HEK293 (cell line): ENCODE measurements around the gene PNKD.

ENCODE experiments used
- CTCF ChIA-PET: fragments of 350-600 bp; formaldehyde crosslinking; extraction: SDS; loops from one replicate; lab custom pipeline; 2021; ENCODE audit warnings: antibody characterized with exemption; lab: Yijun Ruan, JAX
- POLR2A ChIA-PET: fragments of 300-600 bp; formaldehyde crosslinking; extraction: SDS; loops from one replicate; lab custom pipeline; 2020; ENCODE audit warnings: antibody characterized with exemption, inconsistent platforms; lab: Yijun Ruan, JAX
- H3K27ac ChIP-seq: fragments of 200-500 bp; sonication (Bioruptor generic); 2 replicates; pipeline ENCODE4 v1.5.1; 2014; ENCODE audit warnings: low read depth, low read length, control low read depth, inconsistent platforms; ENCODE audit errors: extremely low read depth
- H3K36me3 ChIP-seq, 2 experiments: fragments of 200-500 bp in 1 of 2; sonication (Bioruptor generic) in 1 of 2; 1 replicate in 1 of 2; 2 replicates in 1 of 2; pipeline ENCODE4 v1.5.1; 2014 to 2017; ENCODE audit warnings: inconsistent platforms in 2 of 2, low read length in 2 of 2; ENCODE audit not compliant: control insufficient read depth in 2 of 2, insufficient read depth in 1 of 2
- H3K4me1 ChIP-seq: fragments of 200-500 bp; sonication (Bioruptor generic); 2 replicates; pipeline ENCODE4 v1.5.1; 2014; ENCODE audit warnings: mild to moderate bottlenecking, low read length, inconsistent platforms; ENCODE audit not compliant: control insufficient read depth, insufficient read depth
- H3K4me3 ChIP-seq: 2 replicates; pipeline ENCODE4 v1.5.1; 2011; ENCODE audit warnings: low read depth, mild to moderate bottlenecking, control low read depth, low read length, moderate library complexity
- H3K9me3 ChIP-seq: fragments of 200-500 bp; sonication (Bioruptor generic); 2 replicates; pipeline ENCODE4 v1.5.1; 2014; ENCODE audit warnings: low read depth, low read length, inconsistent platforms; ENCODE audit not compliant: control insufficient read depth, insufficient read depth
- AEBP2 ChIP-seq: fragments of 450-650 bp; formaldehyde crosslinking; IDR thresholded peaks from 2 replicates; pipeline ENCODE4 v1.5.1; 2016; ENCODE audit warnings: missing biosample characterization, missing genetic modification characterization, borderline replicate concordance
- GLIS1 ChIP-seq: fragments of 450-650 bp; formaldehyde crosslinking; IDR thresholded peaks from 2 replicates; pipeline ENCODE4 v1.5.1; 2016; ENCODE audit warnings: missing biosample characterization, missing genetic modification characterization
- HOXA7 ChIP-seq: sonication (generic); formaldehyde crosslinking; IDR thresholded peaks from 2 replicates; pipeline ENCODE4 v1.8.1; 2022; ENCODE audit warnings: missing genetic modification reagents, borderline replicate concordance
- HOXC10 ChIP-seq: sonication (generic); formaldehyde crosslinking; IDR thresholded peaks from 2 replicates; pipeline ENCODE4 v1.8.1; 2023; ENCODE audit warnings: mild to moderate bottlenecking, missing genetic modification reagents
- HOXD13 ChIP-seq: sonication (generic); formaldehyde crosslinking; IDR thresholded peaks from 2 replicates; pipeline ENCODE4 v1.8.0; 2022; ENCODE audit warnings: missing genetic modification reagents, borderline replicate concordance
- KLF7 ChIP-seq: fragments of 450-650 bp; formaldehyde crosslinking; IDR thresholded peaks from 2 replicates; pipeline ENCODE4 v1.5.1; 2016; ENCODE audit warnings: missing biosample characterization, missing genetic modification characterization, borderline replicate concordance
- SCRT1 ChIP-seq: fragments of 450-650 bp; formaldehyde crosslinking; IDR thresholded peaks from 2 replicates; pipeline ENCODE4 v1.5.1; 2016; ENCODE audit warnings: missing biosample characterization, missing genetic modification characterization, borderline replicate concordance
- SETDB1 ChIP-seq: IDR thresholded peaks from one replicate; pipeline ENCODE4 v1.6.1; 2017; ENCODE audit warnings: mild to moderate bottlenecking, low read length, moderate library complexity, mixed read lengths; ENCODE audit not compliant: insufficient read length
- ZNF202 ChIP-seq: fragments of 450-650 bp; formaldehyde crosslinking; IDR thresholded peaks from 2 replicates; pipeline ENCODE4 v1.5.1; 2016; ENCODE audit warnings: missing biosample characterization, missing genetic modification characterization, borderline replicate concordance
- ZNF239 ChIP-seq: fragments of 450-650 bp; formaldehyde crosslinking; IDR thresholded peaks from 2 replicates; pipeline ENCODE4 v1.5.1; 2016; ENCODE audit warnings: missing biosample characterization, missing genetic modification characterization
- ZNF398 ChIP-seq: fragments of 450-650 bp; formaldehyde crosslinking; IDR thresholded peaks from 2 replicates; pipeline ENCODE4 v1.5.1; 2017; ENCODE audit warnings: missing biosample characterization, missing genetic modification characterization
- ZNF426 ChIP-seq: fragments of 450-650 bp; formaldehyde crosslinking; IDR thresholded peaks from 2 replicates; pipeline ENCODE4 v1.5.1; 2017; ENCODE audit warnings: missing biosample characterization, missing genetic modification characterization, mild to moderate bottlenecking, inconsistent platforms, moderate library complexity
- ZNF530 ChIP-seq: fragments of 450-650 bp; formaldehyde crosslinking; IDR thresholded peaks from 2 replicates; pipeline ENCODE4 v1.5.1; 2016; ENCODE audit warnings: low read depth, missing biosample characterization, missing genetic modification characterization
- ZNF558 ChIP-seq: fragments of 450-650 bp; formaldehyde crosslinking; IDR thresholded peaks from 2 replicates; pipeline ENCODE4 v1.5.1; 2016; ENCODE audit warnings: missing biosample characterization, missing genetic modification characterization
- ZNF785 ChIP-seq: fragments of 450-650 bp; formaldehyde crosslinking; IDR thresholded peaks from 2 replicates; pipeline ENCODE4 v1.5.1; 2016; ENCODE audit warnings: missing biosample characterization, missing genetic modification characterization
- ZNF792 ChIP-seq: fragments of 450-650 bp; formaldehyde crosslinking; IDR thresholded peaks from 2 replicates; pipeline ENCODE4 v1.5.1; 2016; ENCODE audit warnings: missing biosample characterization, missing genetic modification characterization
- ZSCAN23 ChIP-seq: fragments of 450-650 bp; formaldehyde crosslinking; IDR thresholded peaks from 2 replicates; pipeline ENCODE4 v1.5.1; 2016; ENCODE audit warnings: missing biosample characterization, missing genetic modification characterization
- TF ChIP-seq, protein P1 (sequence below): fragments of 450-650 bp; formaldehyde crosslinking; IDR thresholded peaks from 2 replicates; pipeline ENCODE4 v1.5.1; 2016; ENCODE audit warnings: missing biosample characterization, missing genetic modification characterization
- TF ChIP-seq, protein P2 (sequence below): fragments of 450-650 bp; formaldehyde crosslinking; IDR thresholded peaks from 2 replicates; pipeline ENCODE4 v1.5.1; 2016; ENCODE audit warnings: missing biosample characterization, missing genetic modification characterization
- TF ChIP-seq, protein P3 (sequence below): fragments of 450-650 bp; formaldehyde crosslinking; IDR thresholded peaks from 2 replicates; pipeline ENCODE4 v1.5.1; 2017; ENCODE audit warnings: missing biosample characterization, mild to moderate bottlenecking, missing genetic modification characterization, moderate library complexity

Gene PNKD

DNA sequence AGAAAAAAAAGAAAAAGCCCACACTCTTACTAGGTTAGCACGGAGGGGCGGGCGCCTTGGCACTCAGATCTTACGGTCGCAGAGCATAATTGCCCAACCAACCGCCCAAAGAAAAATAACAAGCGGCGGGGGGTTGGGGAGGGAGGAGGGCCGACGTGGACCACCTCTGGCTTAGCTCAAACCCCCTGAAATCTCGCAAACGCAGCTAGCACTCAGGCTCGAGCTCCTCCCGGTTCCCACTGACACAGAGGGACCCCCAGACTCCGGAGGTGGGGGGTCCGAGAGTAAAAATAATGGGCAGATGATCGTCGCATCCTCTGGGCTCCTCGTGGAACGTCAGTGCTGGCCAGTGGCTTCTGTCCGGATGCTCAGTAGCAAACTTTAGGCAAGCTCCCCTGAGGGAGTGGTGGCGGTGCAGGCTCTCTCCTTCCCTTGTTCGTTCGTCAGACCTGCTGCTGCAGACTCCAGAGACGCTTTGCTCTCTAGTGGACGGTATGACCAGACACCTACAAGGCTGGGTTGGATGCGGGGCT is 98.4 kb downstream of the PNKD start (continued):
- TF ChIP-seq ZNF398 (tag by site-specific recombination) (no peak), ZNF530 (tag by site-specific recombination) (no peak), ZNF558 (tag by site-specific recombination) (no peak), ZNF426 (tag by site-specific recombination) (no peak), ZNF785 (tag by site-specific recombination) (no peak), HOXC10 (CRISPR knock-in tag) (no peak), KLF7 (tag by site-specific recombination) (no peak)
- TF ChIP-seq, protein P1, sequence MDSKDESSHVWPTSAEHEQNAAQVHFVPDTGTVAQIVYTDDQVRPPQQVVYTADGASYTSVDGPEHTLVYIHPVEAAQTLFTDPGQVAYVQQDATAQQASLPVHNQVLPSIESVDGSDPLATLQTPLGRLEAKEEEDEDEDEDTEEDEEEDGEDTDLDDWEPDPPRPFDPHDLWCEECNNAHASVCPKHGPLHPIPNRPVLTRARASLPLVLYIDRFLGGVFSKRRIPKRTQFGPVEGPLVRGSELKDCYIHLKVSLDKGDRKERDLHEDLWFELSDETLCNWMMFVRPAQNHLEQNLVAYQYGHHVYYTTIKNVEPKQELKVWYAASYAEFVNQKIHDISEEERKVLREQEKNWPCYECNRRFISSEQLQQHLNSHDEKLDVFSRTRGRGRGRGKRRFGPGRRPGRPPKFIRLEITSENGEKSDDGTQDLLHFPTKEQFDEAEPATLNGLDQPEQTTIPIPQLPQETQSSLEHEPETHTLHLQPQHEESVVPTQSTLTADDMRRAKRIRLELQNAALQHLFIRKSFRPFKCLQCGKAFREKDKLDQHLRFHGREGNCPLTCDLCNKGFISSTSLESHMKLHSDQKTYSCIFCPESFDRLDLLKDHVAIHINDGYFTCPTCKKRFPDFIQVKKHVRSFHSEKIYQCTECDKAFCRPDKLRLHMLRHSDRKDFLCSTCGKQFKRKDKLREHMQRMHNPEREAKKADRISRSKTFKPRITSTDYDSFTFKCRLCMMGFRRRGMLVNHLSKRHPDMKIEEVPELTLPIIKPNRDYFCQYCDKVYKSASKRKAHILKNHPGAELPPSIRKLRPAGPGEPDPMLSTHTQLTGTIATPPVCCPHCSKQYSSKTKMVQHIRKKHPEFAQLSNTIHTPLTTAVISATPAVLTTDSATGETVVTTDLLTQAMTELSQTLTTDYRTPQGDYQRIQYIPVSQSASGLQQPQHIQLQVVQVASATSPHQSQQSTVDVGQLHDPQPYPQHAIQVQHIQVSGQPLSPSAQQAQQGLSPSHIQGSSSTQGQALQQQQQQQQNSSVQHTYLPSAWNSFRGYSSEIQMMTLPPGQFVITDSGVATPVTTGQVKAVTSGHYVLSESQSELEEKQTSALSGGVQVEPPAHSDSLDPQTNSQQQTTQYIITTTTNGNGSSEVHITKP (tag by site-specific recombination): no peak
- TF ChIP-seq, all 188 proteins: peak for 0

DNA sequence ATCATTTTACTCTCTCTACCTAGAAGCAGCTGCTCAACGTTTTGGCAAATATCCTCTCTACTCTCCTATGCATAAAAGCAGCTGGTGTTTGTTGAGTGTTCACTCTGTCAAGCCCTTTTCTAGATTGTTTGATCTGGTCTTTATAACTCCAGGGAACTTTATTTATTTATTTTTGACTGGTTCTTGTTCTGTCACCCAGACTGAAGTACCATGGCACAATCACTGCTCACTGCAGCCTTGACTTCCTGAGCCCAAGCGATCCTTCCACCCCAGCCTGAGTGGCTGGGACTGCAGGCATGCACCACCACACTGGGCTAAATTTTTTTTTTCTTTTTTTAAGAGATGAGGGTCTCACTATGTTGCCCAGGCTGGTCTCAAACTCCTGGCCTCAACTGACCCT is 99.0 kb downstream of the PNKD start:
- Histone ChIP-seq H3K36me3 (no peaks in the 10 kb centered on the region), H3K9me3 (no peaks in the 10 kb centered on the region)
- ChIA-PET POLR2A (no interaction called here), CTCF (no interaction called here)
- TF ChIP-seq, protein P2, sequence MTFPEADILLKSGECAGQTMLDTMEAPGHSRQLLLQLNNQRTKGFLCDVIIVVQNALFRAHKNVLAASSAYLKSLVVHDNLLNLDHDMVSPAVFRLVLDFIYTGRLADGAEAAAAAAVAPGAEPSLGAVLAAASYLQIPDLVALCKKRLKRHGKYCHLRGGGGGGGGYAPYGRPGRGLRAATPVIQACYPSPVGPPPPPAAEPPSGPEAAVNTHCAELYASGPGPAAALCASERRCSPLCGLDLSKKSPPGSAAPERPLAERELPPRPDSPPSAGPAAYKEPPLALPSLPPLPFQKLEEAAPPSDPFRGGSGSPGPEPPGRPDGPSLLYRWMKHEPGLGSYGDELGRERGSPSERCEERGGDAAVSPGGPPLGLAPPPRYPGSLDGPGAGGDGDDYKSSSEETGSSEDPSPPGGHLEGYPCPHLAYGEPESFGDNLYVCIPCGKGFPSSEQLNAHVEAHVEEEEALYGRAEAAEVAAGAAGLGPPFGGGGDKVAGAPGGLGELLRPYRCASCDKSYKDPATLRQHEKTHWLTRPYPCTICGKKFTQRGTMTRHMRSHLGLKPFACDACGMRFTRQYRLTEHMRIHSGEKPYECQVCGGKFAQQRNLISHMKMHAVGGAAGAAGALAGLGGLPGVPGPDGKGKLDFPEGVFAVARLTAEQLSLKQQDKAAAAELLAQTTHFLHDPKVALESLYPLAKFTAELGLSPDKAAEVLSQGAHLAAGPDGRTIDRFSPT (tag by site-specific recombination): no peak
- no peak for TF ChIP-seq ZNF239 (tag by site-specific recombination)
- TF ChIP-seq HOXD13 (CRISPR knock-in tag): no peak
- TF ChIP-seq GLIS1 (tag by site-specific recombination): no peak
- TF ChIP-seq SCRT1 (tag by site-specific recombination): no peak
- no peak for TF ChIP-seq ZNF792 (tag by site-specific recombination)
- no peak for TF ChIP-seq HOXA7 (CRISPR knock-in tag)
- TF ChIP-seq, all 188 proteins: peak for 0
- Histone ChIP-seq H3K4me3 (no peak overlapping the region), H3K27ac (no peak overlapping the region), H3K4me1 (no peaks in the 10 kb centered on the region)

GRCh38 chr2:218370410-218371063 is 100.2 kb downstream of the PNKD start:
- Histone ChIP-seq H3K4me1 (no peaks in the 10 kb centered on the region), H3K36me3 (no peaks in the 10 kb centered on the region), H3K27ac (no peak overlapping the region), H3K4me3 (no peak overlapping the region), H3K9me3 (no peaks in the 10 kb centered on the region)
- TF ChIP-seq SETDB1 (no peak), ZNF202 (tag by site-specific recombination) (no peak), ZSCAN23 (no peak), AEBP2 (tag by site-specific recombination) (no peak)
- TF ChIP-seq, protein P3, sequence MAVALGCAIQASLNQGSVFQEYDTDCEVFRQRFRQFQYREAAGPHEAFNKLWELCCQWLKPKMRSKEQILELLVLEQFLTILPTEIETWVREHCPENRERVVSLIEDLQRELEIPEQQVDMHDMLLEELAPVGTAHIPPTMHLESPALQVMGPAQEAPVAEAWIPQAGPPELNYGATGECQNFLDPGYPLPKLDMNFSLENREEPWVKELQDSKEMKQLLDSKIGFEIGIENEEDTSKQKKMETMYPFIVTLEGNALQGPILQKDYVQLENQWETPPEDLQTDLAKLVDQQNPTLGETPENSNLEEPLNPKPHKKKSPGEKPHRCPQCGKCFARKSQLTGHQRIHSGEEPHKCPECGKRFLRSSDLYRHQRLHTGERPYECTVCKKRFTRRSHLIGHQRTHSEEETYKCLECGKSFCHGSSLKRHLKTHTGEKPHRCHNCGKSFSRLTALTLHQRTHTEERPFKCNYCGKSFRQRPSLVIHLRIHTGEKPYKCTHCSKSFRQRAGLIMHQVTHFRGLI (tag by site-specific recombination): no peak
- ChIA-PET POLR2A (interaction anchor here (0.5 kb wide), 1 partner anchor 132 kb away, joined by 4 read pairs; no protein-coding TSS in a partner anchor), CTCF (no interaction called here)
